Activated naive CD8-positive, alpha-beta T cell treated with anti-CD3 and anti-CD28 coated beads, Interleukin-2, amount 10 ng/mL, durations not matched to agents 7 days and 5 days (primary cell): ENCODE measurements around the gene SLC33A1. TPM values are rescaled to one million over a fixed set of nuclear protein-coding genes. Genes with fewer than 3 reads are reported as not detected.

Experiments
- total RNA-seq, 2 experiments: library from RNA; stranded (reverse); gene quantifications; one replicate each; pipeline ENCODE4 v1.2.3, GENCODE V29; 2021

Gene SLC33A1
- total RNA-seq, 2 experiments from 2014 or later, result 26.4 to 27.3 TPM

Other genes with a start within 250 kb of the SLC33A1 start
- 1 to 10 TPM; 3.8 to 5.1 TPM for gene PLCH1, start 109.4 kb downstream of the SLC33A1 start, total RNA-seq
- gene C3orf33, start 48.1 kb downstream of the SLC33A1 start, total RNA-seq, result 1 to 10 TPM; 2.1 to 2.2 TPM
- gene GMPS, start 16.2 kb upstream of the SLC33A1 start, total RNA-seq, result 10 to 100 TPM; 84.0 to 86.8 TPM